ENCODE results near the gene TTC39A. TPM values are rescaled to one million over a fixed set of nuclear protein-coding genes. Genes with fewer than 3 reads are reported as not detected.

TTC39A gene
- total and polyA plus RNA-seq, 2 donors (not counting 1 experiment from before 2014, with no cell fraction given) = not detected

DNA sequence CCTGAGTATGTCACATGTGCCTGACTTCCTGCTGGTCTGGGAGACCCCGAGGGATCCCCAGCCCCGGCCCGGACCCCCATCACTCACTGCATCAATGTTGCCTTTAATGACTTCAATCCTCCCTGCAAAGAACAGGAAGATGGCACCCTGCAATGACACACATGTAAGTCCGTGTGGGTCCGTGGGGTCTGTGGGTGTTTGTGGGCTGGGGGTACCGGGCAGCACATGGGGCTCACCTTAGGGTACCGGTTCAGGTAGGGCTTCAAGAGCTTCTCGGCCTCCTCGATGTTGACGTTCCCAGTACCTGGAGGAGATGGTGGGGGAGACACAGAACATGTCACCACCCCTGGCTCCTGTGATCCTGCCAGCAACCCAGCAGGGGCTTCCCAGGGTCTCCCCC, 28.1 kb downstream of the TTC39A start:
- H3K9ac ChIP-seq (ENCODE audit: low read length) = no peak overlapping the region
- H3K27ac Mint-ChIP-seq = no peak overlapping the region
- H3K36me3 ChIP-seq (replicated peaks in 1 of 2; ENCODE audit: control extremely low read depth in 1 of 2, control insufficient read depth in 1 of 2, extremely low read depth in 1 of 2, insufficient read depth in 2 of 2, low read length in 1 of 2) = no peaks in the 10 kb centered on the region
- no peak overlapping the region for H3K27ac ChIP-seq (ENCODE audit: low read length in 2 of 2)
- H3K4me1 Mint-ChIP-seq = peaks cover 7% of the 10 kb centered on the region
- H3K4me3 ChIP-seq (ENCODE audit: control extremely low read depth in 1 of 5, extremely low read depth in 1 of 5, insufficient read depth in 1 of 5, low read depth in 2 of 5, low read length in 4 of 5) = no peak overlapping the region
- peaks cover 0 to 9% (median 0%) of the 10 kb centered on the region in 4 experiments for H3K27me3 ChIP-seq (replicated peaks in 1 of 4; ENCODE audit: control extremely low read depth in 1 of 4, control insufficient read depth in 3 of 4, insufficient read depth in 4 of 4, low read length in 3 of 4)
- H3K79me2 ChIP-seq (ENCODE audit: control insufficient read depth, insufficient read depth, low read length) = no peaks in the 10 kb centered on the region
- no peaks in the 10 kb centered on the region for H4K20me1 ChIP-seq (ENCODE audit: control insufficient read depth, insufficient read depth, low read length, poor library complexity, severe bottlenecking)
- no peak overlapping the region for H3K4me2 ChIP-seq (replicated peaks; ENCODE audit: low read depth, low read length, poor library complexity, severe bottlenecking)
- H3K4me1 ChIP-seq (ENCODE audit: control insufficient read depth in 2 of 2, insufficient read depth in 2 of 2, low read length in 2 of 2) = peaks cover 3 to 5% of the 10 kb centered on the region in 2 donors
- intact Hi-C loops (cut with micrococcal nuclease) = no loop called here
- H2AFZ ChIP-seq (ENCODE audit: insufficient read depth, low read depth, low read length, poor library complexity, severe bottlenecking) = no peak overlapping the region
- no peak overlapping the region for H3K4me3 Mint-ChIP-seq
- ChIA-PET CTCF (no interaction called here), POLR2A (no interaction called here)
- TF ChIP-seq, protein P1, sequence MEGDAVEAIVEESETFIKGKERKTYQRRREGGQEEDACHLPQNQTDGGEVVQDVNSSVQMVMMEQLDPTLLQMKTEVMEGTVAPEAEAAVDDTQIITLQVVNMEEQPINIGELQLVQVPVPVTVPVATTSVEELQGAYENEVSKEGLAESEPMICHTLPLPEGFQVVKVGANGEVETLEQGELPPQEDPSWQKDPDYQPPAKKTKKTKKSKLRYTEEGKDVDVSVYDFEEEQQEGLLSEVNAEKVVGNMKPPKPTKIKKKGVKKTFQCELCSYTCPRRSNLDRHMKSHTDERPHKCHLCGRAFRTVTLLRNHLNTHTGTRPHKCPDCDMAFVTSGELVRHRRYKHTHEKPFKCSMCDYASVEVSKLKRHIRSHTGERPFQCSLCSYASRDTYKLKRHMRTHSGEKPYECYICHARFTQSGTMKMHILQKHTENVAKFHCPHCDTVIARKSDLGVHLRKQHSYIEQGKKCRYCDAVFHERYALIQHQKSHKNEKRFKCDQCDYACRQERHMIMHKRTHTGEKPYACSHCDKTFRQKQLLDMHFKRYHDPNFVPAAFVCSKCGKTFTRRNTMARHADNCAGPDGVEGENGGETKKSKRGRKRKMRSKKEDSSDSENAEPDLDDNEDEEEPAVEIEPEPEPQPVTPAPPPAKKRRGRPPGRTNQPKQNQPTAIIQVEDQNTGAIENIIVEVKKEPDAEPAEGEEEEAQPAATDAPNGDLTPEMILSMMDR (IDR thresholded peaks at IDR 0.05) = no peak
- no peak for TF ChIP-seq EZH2 (IDR thresholded peaks at IDR 0.05; ENCODE audit: borderline replicate concordance, insufficient read depth, low read depth, low read length, poor library complexity, severe bottlenecking)
- peaks cover 10% of the 10 kb centered on the region for H3K27me3 Mint-ChIP-seq
- H3K9me3 ChIP-seq (ENCODE audit: control extremely low read depth in 1 of 3, control insufficient read depth in 2 of 3, insufficient read depth in 1 of 3, low read length in 2 of 3) = peaks cover 0 to 8% (median 0%) of the 10 kb centered on the region in 3 donors
- ATAC-seq (ENCODE audit: low read depth) = no peak
- DNase-seq = no peak
- no peaks in the 10 kb centered on the region for H3K9me3 Mint-ChIP-seq (ENCODE audit: insufficient read depth)
- WGBS (ENCODE audit: insufficient coverage) = 90% methylated on average over 8 of the region's 10 CpGs

DNA sequence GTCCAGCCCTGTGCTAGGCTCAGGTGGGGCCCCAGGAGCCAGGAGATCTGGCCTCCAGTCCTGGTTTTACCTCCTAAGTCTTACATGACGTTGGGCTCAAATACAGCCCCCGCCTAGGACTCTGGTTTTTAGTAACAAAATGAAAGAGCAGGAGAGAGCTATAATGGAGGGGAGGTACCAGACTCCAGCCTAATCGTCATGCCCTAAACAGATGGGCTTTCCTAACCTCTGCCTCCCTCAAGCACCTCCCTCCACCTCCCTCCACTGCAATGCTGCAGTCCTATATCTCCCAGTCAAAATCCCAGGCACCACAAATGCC, 28.6 kb downstream of the TTC39A start:
- Histone ChIP-seq H3K4me3 (ENCODE audit: control extremely low read depth in 1 of 5, extremely low read depth in 1 of 5, insufficient read depth in 1 of 5, low read depth in 2 of 5, low read length in 4 of 5) (no peak overlapping the region), H2AFZ (ENCODE audit: insufficient read depth, low read depth, low read length, poor library complexity, severe bottlenecking) (no peak overlapping the region), H3K27ac (ENCODE audit: low read length in 2 of 2) (no peak overlapping the region), H3K27me3 (replicated peaks in 1 of 4; ENCODE audit: control extremely low read depth in 1 of 4, control insufficient read depth in 3 of 4, insufficient read depth in 4 of 4, low read length in 3 of 4) (peaks cover 0 to 9% (median 0%) of the 10 kb centered on the region in 4 experiments), H4K20me1 (ENCODE audit: control insufficient read depth, insufficient read depth, low read length, poor library complexity, severe bottlenecking) (no peaks in the 10 kb centered on the region), H3K79me2 (ENCODE audit: control insufficient read depth, insufficient read depth, low read length) (no peaks in the 10 kb centered on the region), H3K9ac (ENCODE audit: low read length) (no peak overlapping the region), H3K9me3 (ENCODE audit: control extremely low read depth in 1 of 3, control insufficient read depth in 2 of 3, insufficient read depth in 1 of 3, low read length in 2 of 3) (peaks cover 0 to 8% (median 0%) of the 10 kb centered on the region in 3 donors), H3K36me3 (replicated peaks in 1 of 2; ENCODE audit: control extremely low read depth in 1 of 2, control insufficient read depth in 1 of 2, extremely low read depth in 1 of 2, insufficient read depth in 2 of 2, low read length in 1 of 2) (no peaks in the 10 kb centered on the region), H3K4me2 (replicated peaks; ENCODE audit: low read depth, low read length, poor library complexity, severe bottlenecking) (no peak overlapping the region), H3K4me1 (ENCODE audit: control insufficient read depth in 2 of 2, insufficient read depth in 2 of 2, low read length in 2 of 2) (peaks cover 7 to 9% of the 10 kb centered on the region in 2 donors)
- TF ChIP-seq, protein P1 (IDR thresholded peaks at IDR 0.05) = no peak
- TF ChIP-seq EZH2 (IDR thresholded peaks at IDR 0.05; ENCODE audit: borderline replicate concordance, insufficient read depth, low read depth, low read length, poor library complexity, severe bottlenecking) = no peak
- Mint-ChIP-seq H3K27ac (no peak overlapping the region), H3K27me3 (peaks cover 10% of the 10 kb centered on the region), H3K4me1 (peaks cover 10% of the 10 kb centered on the region), H3K4me3 (no peak overlapping the region), H3K9me3 (ENCODE audit: insufficient read depth) (no peaks in the 10 kb centered on the region)
- WGBS (ENCODE audit: insufficient coverage) = no CpG with 5 or more reads among the region's 3 CpGs
- intact Hi-C loops (cut with micrococcal nuclease) = no loop called here
- ChIA-PET CTCF (no interaction called here), POLR2A (no interaction called here)
- ATAC-seq (ENCODE audit: low read depth) = no peak
- DNase-seq = no peak
